GM10266 (cell line): ENCODE measurements around the gene ARMCX6.
A peak's percentile ranks its signal among the peaks of the same experiment; 100 is the strongest.
"Not testable (repeated sequence)": the region's sequence is repeated elsewhere in the genome, so short reads cannot be mapped to it uniquely, and the experiment has no call there.

ENCODE experiments used
- DNase-seq: peaks from one replicate; pipeline ENCODE4 v3.0.0; 2012; ENCODE audit errors: extremely low spot score
- CTCF ChIP-seq: IDR thresholded peaks from 2 replicates; pipeline ENCODE4 v1.5.1; 2012; ENCODE audit warnings: mild to moderate bottlenecking, low read depth; ENCODE audit not compliant: control insufficient read depth, insufficient read depth; ENCODE audit errors: missing control alignments

Gene ARMCX6

GRCh38 chrX:101642093-101642492 lies 24.3 kb upstream of the ARMCX6 start:
- no peak for TF ChIP-seq CTCF
- DNase-seq, result no peak

- no peak for DNase-seq
- TF ChIP-seq CTCF, result no peak
Measured at GRCh38 chrX:101639583-101639982, 21.8 kb upstream of the ARMCX6 start.

GRCh38 chrX:101619364-101619763 lies 1.6 kb upstream of the ARMCX6 start:
- no peak for TF ChIP-seq CTCF
- DNase-seq, result no peak

GRCh38 chrX:101605728-101606127 lies 12.1 kb downstream of the ARMCX6 start:
- TF ChIP-seq CTCF, result no peak
- DNase-seq, result no peak

GRCh38 chrX:101605146-101605545 lies 12.7 kb downstream of the ARMCX6 start:
- DNase-seq, result no peak
- no peak for TF ChIP-seq CTCF

GRCh38 chrX:101602077-101602476 lies 15.7 kb downstream of the ARMCX6 start:
- DNase-seq, result no peak
- no peak for TF ChIP-seq CTCF

- not testable (repeated sequence) for DNase-seq
Measured at GRCh38 chrX:101599592-101599991, 18.2 kb downstream of the ARMCX6 start.

GRCh38 chrX:101595739-101596419 lies 21.9 kb downstream of the ARMCX6 start:
- peak; percentile 49 for DNase-seq
- peak; percentile 54 for TF ChIP-seq CTCF
